Esophagus muscularis mucosa (tissue), 4 donors: ENCODE measurements around the gene PLAC1. TPM values are rescaled to one million over a fixed set of nuclear protein-coding genes. Genes with fewer than 3 reads are reported as not detected.

ENCODE experiments used
- DNase-seq: peaks from one replicate; pipeline ENCODE4 v3.0.0-alpha.2; 2017; ENCODE audit errors: extremely low spot score
- H3K27ac ChIP-seq, 4 donors: fragments of 200-600 bp; sonication (generic); replicated peaks in 1 of 4; 1 replicate in 3 of 4; 2 replicates in 1 of 4; pipeline ENCODE4 v1.5.1; 2016 to 2019; ENCODE audit warnings: mild to moderate bottlenecking in 1 of 4
- H3K27me3 ChIP-seq, 4 donors: fragments of 200-600 bp; sonication (generic); one replicate each; pipeline versions ENCODE4 v1.5.1 to v1.6.0; 2016 to 2019
- H3K36me3 ChIP-seq, 4 donors: fragments of 200-600 bp; sonication (generic); one replicate each; pipeline ENCODE4 v1.5.1; 2016 to 2019
- H3K4me1 ChIP-seq, 4 donors: fragments of 200-600 bp; sonication (generic); one replicate each; pipeline ENCODE4 v1.5.1; 2016 to 2019
- H3K4me3 ChIP-seq, 4 donors: fragments of 200-600 bp; sonication (generic); 1 replicate in 2 of 4; 2 replicates in 2 of 4; pipeline ENCODE4 v1.5.1; 2016 to 2019; ENCODE audit warnings: mild to moderate bottlenecking in 4 of 4, moderate library complexity in 1 of 4
- H3K9me3 ChIP-seq, 4 donors: fragments of 200-600 bp; sonication (generic); 1 replicate in 3 of 4; 2 replicates in 1 of 4; pipeline ENCODE4 v1.5.1; 2016 to 2019
- CTCF ChIP-seq, 3 experiments: fragments of 200-600 bp in 2 of 3; fragments of 450-650 bp in 1 of 3; sonication (generic) in 2 of 3; IDR thresholded peaks; one replicate each; pipeline ENCODE4 v1.5.1; 2017 to 2019; ENCODE audit warnings: antibody characterized with exemption in 3 of 3, mild to moderate bottlenecking in 2 of 3, moderate library complexity in 1 of 3
- EP300 ChIP-seq: sonication (generic); formaldehyde crosslinking; IDR thresholded peaks from one replicate; pipeline ENCODE4 v1.6.1; 2017; ENCODE audit warnings: antibody characterized with exemption
- POLR2A ChIP-seq: fragments of 450-650 bp; IDR thresholded peaks from one replicate; pipeline ENCODE4 v1.6.1; 2017; ENCODE audit warnings: antibody characterized with exemption, moderate library complexity, mild to moderate bottlenecking, low read depth
- POLR2AphosphoS5 ChIP-seq, 2 donors: sonication (generic); formaldehyde crosslinking; IDR thresholded peaks; one replicate each; pipeline ENCODE4 v1.6.1; 2017; ENCODE audit warnings: antibody characterized with exemption in 2 of 2
- WGBS: methylation state at CpG from one replicate; pipeline ENCODE4 v1.1.5; 2018; 5-methylcytosine and 5-hydroxymethylcytosine counted together
- intact Hi-C: fragments of 100-400 bp; cut with DNase I; formaldehyde crosslinking; loops from one replicate; pipeline ENCODE4 v1.15.1; 2023
- total RNA-seq, 4 donors: library from RNA; depleted of rRNA; stranded (reverse); fragments of >200 nt; gene quantifications; one replicate each; pipeline versions ENCODE4 v1.1.0 to v1.2.1, GENCODE V29; 2016

PLAC1 gene
- total RNA-seq, 4 donors from 2014 or later, result not detected

- Histone ChIP-seq H3K4me3 (peak overlapping the region; percentile 34 to 49 (median 43)), H3K4me1 (peaks cover 7 to 21% (median 15%) of the 10 kb centered on the region in 4 donors), H3K36me3 (no peaks in the 10 kb centered on the region), H3K9me3 (no peaks in the 10 kb centered on the region), H3K27me3 (peaks cover 0 to 33% (median 2%) of the 10 kb centered on the region in 4 donors), H3K27ac (no peak overlapping the region)
- intact Hi-C loops, result no loop called here
- TF ChIP-seq CTCF (IDR thresholded peaks at IDR 0.05) (no peak), POLR2A (no peak), POLR2AphosphoS5 (IDR thresholded peaks at IDR 0.05) (no peak), EP300 (no peak)
- no peak for DNase-seq
- 39% methylated on average over 30 of the region's 52 CpGs for WGBS
Observed at GRCh38 chrX:134544513-134545151, 113.6 kb downstream of the PLAC1 start.

GRCh38 chrX:134544135-134544512 lies 114.1 kb downstream of the PLAC1 start:
- H3K9me3 ChIP-seq, result no peaks in the 10 kb centered on the region
- H3K4me3 ChIP-seq, result peak overlapping the region in 2 of 4 donors; percentile 46 to 49
- TF ChIP-seq EP300 (no peak), POLR2AphosphoS5 (IDR thresholded peaks at IDR 0.05) (no peak)
- no peak overlapping the region for H3K27ac ChIP-seq
- intact Hi-C loops, result no loop called here
- no peaks in the 10 kb centered on the region for H3K36me3 ChIP-seq
- 62% methylated on average over 6 of the region's 6 CpGs for WGBS
- H3K27me3 ChIP-seq, result peaks cover 0 to 29% (median 0%) of the 10 kb centered on the region in 4 donors
- no peak for DNase-seq
- H3K4me1 ChIP-seq, result peaks cover 7 to 19% (median 14%) of the 10 kb centered on the region in 4 donors

- no peak overlapping the region for H3K4me3 ChIP-seq
- H3K27ac ChIP-seq, result no peak overlapping the region
- H3K9me3 ChIP-seq, result no peaks in the 10 kb centered on the region
- intact Hi-C loops, result no loop called here
- DNase-seq, result no peak
- peaks cover 0 to 29% (median 0%) of the 10 kb centered on the region in 4 donors for H3K27me3 ChIP-seq
- H3K4me1 ChIP-seq, result peaks cover 7 to 13% (median 11%) of the 10 kb centered on the region in 4 donors
- H3K36me3 ChIP-seq, result no peaks in the 10 kb centered on the region
- no peak for TF ChIP-seq CTCF (IDR thresholded peaks at IDR 0.05)
- TF ChIP-seq POLR2AphosphoS5 (IDR thresholded peaks at IDR 0.05), result no peak
- no peak for TF ChIP-seq POLR2A
- no peak for TF ChIP-seq EP300
- 47% methylated on average over 3 of the region's 3 CpGs for WGBS
Observed at GRCh38 chrX:134543288-134543687, 115.0 kb downstream of the PLAC1 start.

GRCh38 chrX:134542485-134542884 lies 115.8 kb downstream of the PLAC1 start:
- Histone ChIP-seq H3K4me1 (peaks cover 7 to 11% (median 9%) of the 10 kb centered on the region in 4 donors), H3K4me3 (no peak overlapping the region), H3K27me3 (peaks cover 0 to 29% (median 0%) of the 10 kb centered on the region in 4 donors), H3K36me3 (no peaks in the 10 kb centered on the region), H3K9me3 (no peaks in the 10 kb centered on the region), H3K27ac (no peak overlapping the region)
- 60% methylated on average over 2 of the region's 2 CpGs for WGBS
- TF ChIP-seq CTCF (IDR thresholded peaks at IDR 0.05) (no peak), POLR2AphosphoS5 (IDR thresholded peaks at IDR 0.05) (no peak), POLR2A (no peak), EP300 (no peak)
- intact Hi-C loops, result no loop called here
- no peak for DNase-seq

GRCh38 chrX:134541906-134542305 lies 116.4 kb downstream of the PLAC1 start:
- Histone ChIP-seq H3K36me3 (no peaks in the 10 kb centered on the region), H3K4me1 (peaks cover 7 to 11% (median 9%) of the 10 kb centered on the region in 4 donors), H3K27ac (no peak overlapping the region), H3K4me3 (no peak overlapping the region), H3K9me3 (no peaks in the 10 kb centered on the region), H3K27me3 (peaks cover 0 to 27% (median 0%) of the 10 kb centered on the region in 4 donors)
- DNase-seq, result no peak
- intact Hi-C loops, result no loop called here
- TF ChIP-seq CTCF (IDR thresholded peaks at IDR 0.05), result no peak
- no peak for TF ChIP-seq POLR2AphosphoS5 (IDR thresholded peaks at IDR 0.05)
- TF ChIP-seq EP300, result no peak
- TF ChIP-seq POLR2A, result no peak
- 62% methylated on average over 3 of the region's 3 CpGs for WGBS
